ENCODE data around the gene GRIA3. TPM values are rescaled to one million over a fixed set of nuclear protein-coding genes. Genes with fewer than 3 reads are reported as not detected.

Gene GRIA3
- total RNA-seq, 1 experiment from 2014 or later, result 1.4 TPM

GRCh38 chrX:123455693-123456092 is 271.6 kb downstream of the GRIA3 start:
- Histone ChIP-seq H2BK120ac (ENCODE audit: low read depth, low read length, poor library complexity, severe bottlenecking) (no peak overlapping the region), H3K23me2 (ENCODE audit: insufficient read length, low read depth, low read length, poor library complexity, severe bottlenecking) (no peaks in the 10 kb centered on the region), H3K79me2 (ENCODE audit: insufficient read depth, low read length) (no peaks in the 10 kb centered on the region), H2BK15ac (ENCODE audit: low read depth, low read length) (no peak overlapping the region), H3K27ac (ENCODE audit: insufficient read length, low read depth, low read length) (no peak overlapping the region), H2BK20ac (ENCODE audit: low read depth, low read length, poor library complexity, severe bottlenecking) (no peak overlapping the region), H3K27me3 (ENCODE audit: insufficient read depth, low read length) (peaks cover 3% of the 10 kb centered on the region; the same call in 1 of the 2 replicates), H2BK12ac (ENCODE audit: insufficient read length, low read depth, low read length) (no peak overlapping the region), H4K20me1 (ENCODE audit: control insufficient read depth, insufficient read depth, insufficient read length) (no peaks in the 10 kb centered on the region), H3K4me1 (ENCODE audit: insufficient read depth, low read length) (no peaks in the 10 kb centered on the region), H3K79me1 (ENCODE audit: insufficient read depth, low read depth, low read length, poor library complexity, severe bottlenecking) (no peaks in the 10 kb centered on the region), H3K18ac (ENCODE audit: insufficient read length, low read depth, low read length) (no peak overlapping the region), H3T11ph (ENCODE audit: low read length) (no peak overlapping the region), H4K8ac (replicated peaks; ENCODE audit: insufficient read length, low read depth, low read length) (no peak overlapping the region), H4K5ac (ENCODE audit: insufficient read length, low read depth, low read length) (no peak overlapping the region), H2AK5ac (ENCODE audit: insufficient read length, low read length) (no peak overlapping the region), H3K9me3 (ENCODE audit: control insufficient read depth, low read depth, low read length) (peaks cover 39% of the 10 kb centered on the region), H3K14ac (ENCODE audit: insufficient read depth, low read length) (no peak overlapping the region), H3K9ac (ENCODE audit: extremely low read depth, insufficient read length, low read length) (no peak overlapping the region), H3K4me2 (ENCODE audit: insufficient read depth, insufficient read length, low read length) (no peak overlapping the region), H3K4ac (ENCODE audit: low read depth, low read length) (no peak overlapping the region), H3K56ac (ENCODE audit: insufficient read length, low read depth, low read length) (no peak overlapping the region), H2AFZ (ENCODE audit: low read length) (no peak overlapping the region), H2BK5ac (ENCODE audit: insufficient read length, low read length) (no peak overlapping the region), H3K23ac (ENCODE audit: insufficient read length, low read depth, low read length) (no peak overlapping the region), H4K91ac (ENCODE audit: insufficient read length, low read depth, low read length) (no peak overlapping the region)
- H3K4me1 Mint-ChIP-seq, result 0 out of 4 replicates have a peak, but pooled peaks cover 0 to 2% of the 10 kb centered on the region in 2 experiments
- DNase-seq, result no peak
- no peak for TF ChIP-seq CTCF (conservative IDR thresholded peaks at IDR 0.05)
- no peaks in the 10 kb centered on the region for H3K36me3 Mint-ChIP-seq (ENCODE audit: insufficient read depth in 1 of 3, low read depth in 3 of 3)
- no CpG with 5 or more reads among the region's 1 CpG for WGBS (ENCODE audit: extremely low coverage, insufficient read length, low lambda C conversion rate)
- no peaks in the 10 kb centered on the region; the same call in 1 of the 2 replicates for H3K27me3 Mint-ChIP-seq (ENCODE audit: low read depth)
- peaks cover 3 to 42% of the 10 kb centered on the region in 2 experiments; a peak in 3 of 5 replicates for H3K9me3 Mint-ChIP-seq
- no peak overlapping the region for H3K4me3 Mint-ChIP-seq
- no peak overlapping the region for H3K27ac Mint-ChIP-seq

Measured in H9 (cell line).